K562 (cell line): ENCODE results near the gene CCDC138. TPM values are rescaled to one million over a fixed set of nuclear protein-coding genes. Genes with fewer than 3 reads are reported as not detected.

ENCODE experiments used
- ETV1 ChIP-seq: fragments of 450-650 bp; conservative IDR thresholded peaks from 2 replicates; pipeline ENCODE4 v1.6.1; 2016; ENCODE audit warnings: missing genetic modification characterization, control low read depth, low read depth, missing compliant biosample characterization
- NBN ChIP-seq: fragments of 450-650 bp; IDR thresholded peaks from 2 replicates; pipeline ENCODE4 v1.6.1; 2016; ENCODE audit warnings: low read depth, mild to moderate bottlenecking
- NFXL1 ChIP-seq: fragments of 450-650 bp; formaldehyde crosslinking; IDR thresholded peaks from 2 replicates; pipeline ENCODE4 v1.4.0; 2021; ENCODE audit warnings: mild to moderate bottlenecking
- PHB ChIP-seq: fragments of 250-450 bp; sonication (Bioruptor Pico); IDR thresholded peaks from 2 replicates; pipeline ENCODE4 v1.5.0; 2021
- TEAD2 ChIP-seq: fragments of 450-650 bp; IDR thresholded peaks from 2 replicates; pipeline ENCODE4 v1.6.1; 2016; ENCODE audit warnings: missing genetic modification characterization, control low read depth, missing compliant biosample characterization
- XRCC4 ChIP-seq: IDR thresholded peaks from one replicate; pipeline ENCODE4 v1.6.1; 2011; ENCODE audit not compliant: insufficient read depth, insufficient read length; ENCODE audit errors: extremely low read depth
- ZKSCAN3 ChIP-seq: fragments of 250-450 bp; sonication (Bioruptor Pico); IDR thresholded peaks from 2 replicates; pipeline ENCODE4 v1.4.0; 2020
- ZNF644 ChIP-seq: fragments of 200-800 bp; sonication (Bioruptor generic); IDR thresholded peaks from 2 replicates; pipeline ENCODE4 v1.6.1; 2016; ENCODE audit warnings: low read depth, missing genetic modification characterization, missing compliant biosample characterization
- polyA plus RNA-seq, 8 experiments: library from polyadenylated mRNA; depleted of rRNA in 4 of 8; stranded (reverse) in 5 of 8; unstranded in 3 of 8; fragments of >200 nt; fragmentation: Nextera tagmentation in 2 of 8; fragmentation: Illumina TruSeq in 1 of 8; extraction: Ambion mirVana in 2 of 8; extraction: Trizol in 1 of 8; gene quantifications; 2 replicates each; pipeline versions ENCODE4 v1.2.1 to v1.2.3, GENCODE V29; 2011 to 2014; ENCODE audit warnings: inconsistent platforms in 1 of 8, missing spikeins in 1 of 8
- total RNA-seq, 7 experiments: library from RNA; depleted of rRNA in 6 of 7; stranded (reverse); fragments of >200 nt in 6 of 7; fragmentation: Illumina TruSeq in 2 of 7; extraction: Trizol in 2 of 7; gene quantifications; 2 replicates each; pipeline versions ENCODE4 v1.2.1 to v1.2.3, GENCODE V29; 2011 to 2021; ENCODE audit warnings: low replicate concordance in 1 of 7
- TF ChIP-seq, protein P1 (sequence below): fragments of 250-450 bp; sonication (Bioruptor Pico); IDR thresholded peaks from 2 replicates; pipeline ENCODE4 v1.8.0; 2022; ENCODE audit warnings: moderate library complexity, mild to moderate bottlenecking, inconsistent platforms
- TF ChIP-seq, protein P2 (sequence below), 3 experiments: fragments of 200-800 bp in 1 of 3; sonication (Bioruptor generic) in 1 of 3; sonication (generic) in 1 of 3; formaldehyde crosslinking in 1 of 3; IDR thresholded peaks; 2 replicates each; pipeline versions ENCODE4 v1.6.1 to v1.8.0; 2016 to 2022; ENCODE audit warnings: mild to moderate bottlenecking in 2 of 3, missing compliant biosample characterization in 2 of 3, missing genetic modification characterization in 2 of 3, missing genetic modification reagents in 1 of 3
- TF ChIP-seq, protein P3 (sequence below): fragments of 250-450 bp; sonication (Bioruptor Pico); IDR thresholded peaks from 2 replicates; pipeline ENCODE4 v1.8.0; 2022; ENCODE audit warnings: inconsistent platforms

CCDC138 gene
- total and polyA plus RNA-seq, 9 of the 15 experiments (the other 6 are each of a cell fraction or from before 2014, with no cell fraction given): 17.5 to 44.6 (median 26.7) TPM

DNA sequence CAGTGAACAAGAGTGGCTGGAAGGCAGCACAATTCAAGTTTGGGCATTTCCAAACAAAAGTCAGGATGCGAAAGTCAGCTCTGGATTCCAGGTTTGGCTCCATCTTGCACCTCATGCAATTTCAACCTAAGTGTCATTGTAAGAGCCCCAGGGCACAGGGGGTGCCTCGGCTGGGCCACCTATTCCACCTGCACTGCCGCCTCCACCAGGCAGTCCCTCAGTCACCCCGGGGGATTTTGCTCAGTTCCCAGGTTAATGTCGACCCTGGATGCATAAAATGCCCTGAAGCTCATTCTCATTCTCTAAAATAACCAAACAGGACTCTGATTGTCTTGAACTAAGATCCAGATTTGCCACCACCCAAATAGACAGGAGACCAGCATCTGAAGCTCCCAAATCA is 124.8 kb downstream of the CCDC138 start (continued):
- no peak for TF ChIP-seq ETV1 (tag)
- TF ChIP-seq XRCC4: no peak
- TF ChIP-seq, protein P1, sequence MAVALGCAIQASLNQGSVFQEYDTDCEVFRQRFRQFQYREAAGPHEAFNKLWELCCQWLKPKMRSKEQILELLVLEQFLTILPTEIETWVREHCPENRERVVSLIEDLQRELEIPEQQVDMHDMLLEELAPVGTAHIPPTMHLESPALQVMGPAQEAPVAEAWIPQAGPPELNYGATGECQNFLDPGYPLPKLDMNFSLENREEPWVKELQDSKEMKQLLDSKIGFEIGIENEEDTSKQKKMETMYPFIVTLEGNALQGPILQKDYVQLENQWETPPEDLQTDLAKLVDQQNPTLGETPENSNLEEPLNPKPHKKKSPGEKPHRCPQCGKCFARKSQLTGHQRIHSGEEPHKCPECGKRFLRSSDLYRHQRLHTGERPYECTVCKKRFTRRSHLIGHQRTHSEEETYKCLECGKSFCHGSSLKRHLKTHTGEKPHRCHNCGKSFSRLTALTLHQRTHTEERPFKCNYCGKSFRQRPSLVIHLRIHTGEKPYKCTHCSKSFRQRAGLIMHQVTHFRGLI: no peak
- no peak for TF ChIP-seq NBN
- no peak for TF ChIP-seq ZNF644 (tag)
- TF ChIP-seq, protein P2, sequence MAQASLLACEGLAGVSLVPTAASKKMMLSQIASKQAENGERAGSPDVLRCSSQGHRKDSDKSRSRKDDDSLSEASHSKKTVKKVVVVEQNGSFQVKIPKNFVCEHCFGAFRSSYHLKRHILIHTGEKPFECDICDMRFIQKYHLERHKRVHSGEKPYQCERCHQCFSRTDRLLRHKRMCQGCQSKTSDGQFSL (CRISPR knock-in tag; IDR thresholded peaks at IDR 0.05): no peak
- TF ChIP-seq, protein P2 (tag; IDR thresholded peaks at IDR 0.05): no peak
- TF ChIP-seq TEAD2 (tag): no peak
- TF ChIP-seq PHB (CRISPR knock-in tag): no peak
- TF ChIP-seq ZKSCAN3: no peak
- TF ChIP-seq, protein P3, sequence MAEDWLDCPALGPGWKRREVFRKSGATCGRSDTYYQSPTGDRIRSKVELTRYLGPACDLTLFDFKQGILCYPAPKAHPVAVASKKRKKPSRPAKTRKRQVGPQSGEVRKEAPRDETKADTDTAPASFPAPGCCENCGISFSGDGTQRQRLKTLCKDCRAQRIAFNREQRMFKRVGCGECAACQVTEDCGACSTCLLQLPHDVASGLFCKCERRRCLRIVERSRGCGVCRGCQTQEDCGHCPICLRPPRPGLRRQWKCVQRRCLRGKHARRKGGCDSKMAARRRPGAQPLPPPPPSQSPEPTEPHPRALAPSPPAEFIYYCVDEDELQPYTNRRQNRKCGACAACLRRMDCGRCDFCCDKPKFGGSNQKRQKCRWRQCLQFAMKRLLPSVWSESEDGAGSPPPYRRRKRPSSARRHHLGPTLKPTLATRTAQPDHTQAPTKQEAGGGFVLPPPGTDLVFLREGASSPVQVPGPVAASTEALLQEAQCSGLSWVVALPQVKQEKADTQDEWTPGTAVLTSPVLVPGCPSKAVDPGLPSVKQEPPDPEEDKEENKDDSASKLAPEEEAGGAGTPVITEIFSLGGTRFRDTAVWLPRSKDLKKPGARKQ: no peak
- TF ChIP-seq NFXL1 (CRISPR knock-in tag): no peak
